Activated naive CD8-positive, alpha-beta T cell treated with anti-CD3 and anti-CD28 coated beads, Interleukin-2, amount 50 U/mL, for 16 hours (primary cell): Measurements from ENCODE around the gene HID1.
"Not testable (repeated sequence)": the region's sequence is repeated elsewhere in the genome, so short reads cannot be mapped to it uniquely, and the experiment has no call there.

ENCODE experiments used
- DNase-seq: peaks from one replicate; pipeline ENCODE4 v3.0.0-alpha.2; 2020; ENCODE audit warnings: low read depth, low spot score

Gene HID1

GRCh38 chr17:74969501-74969900, 3.1 kb downstream of the HID1 start:
- not testable (repeated sequence) for DNase-seq

- DNase-seq = no peak
Observed at GRCh38 chr17:74968361-74968780, 4.2 kb downstream of the HID1 start.

- DNase-seq = no peak
Observed at GRCh38 chr17:74964988-74965622, 7.5 kb downstream of the HID1 start.

GRCh38 chr17:74964246-74964761, 8.3 kb downstream of the HID1 start:
- DNase-seq = no peak

GRCh38 chr17:74963656-74964055, 8.9 kb downstream of the HID1 start:
- no peak for DNase-seq

- no peak for DNase-seq
Observed at GRCh38 chr17:74962622-74963394, 9.8 kb downstream of the HID1 start.

- peak; percentile 79 for DNase-seq
Observed at GRCh38 chr17:74961657-74962350, 10.8 kb downstream of the HID1 start.

- DNase-seq = no peak
Observed at GRCh38 chr17:74960570-74961342, 11.8 kb downstream of the HID1 start.

- no peak for DNase-seq
Observed at GRCh38 chr17:74959826-74960515, 12.6 kb downstream of the HID1 start.

- peak; percentile 57 for DNase-seq
Observed at GRCh38 chr17:74957935-74958740, 14.4 kb downstream of the HID1 start.

- DNase-seq = no peak
Observed at GRCh38 chr17:74956093-74956492, 16.5 kb downstream of the HID1 start.

- DNase-seq = no peak
Observed at GRCh38 chr17:74954665-74955421, 17.7 kb downstream of the HID1 start.

- no peak for DNase-seq
Observed at GRCh38 chr17:74954115-74954514, 18.4 kb downstream of the HID1 start.

GRCh38 chr17:74953134-74953687, 19.3 kb downstream of the HID1 start:
- no peak for DNase-seq

- no peak for DNase-seq
Observed at GRCh38 chr17:74952431-74953133, 20.0 kb downstream of the HID1 start.

- DNase-seq = no peak
Observed at GRCh38 chr17:74951680-74952421, 20.7 kb downstream of the HID1 start.

GRCh38 chr17:74951065-74951464, 21.5 kb downstream of the HID1 start:
- no peak for DNase-seq

GRCh38 chr17:74950207-74950606, 22.4 kb downstream of the HID1 start:
- no peak for DNase-seq
